ENCODE measurements around the gene GALNT4. TPM values are rescaled to one million over a fixed set of nuclear protein-coding genes. Genes with fewer than 3 reads are reported as not detected.

Gene GALNT4
- total RNA-seq, 4 donors from 2014 or later: 5.0 to 6.2 (median 5.4) TPM

GRCh38 chr12:89529738-89530137 lies 5.1 kb upstream of the GALNT4 start:
- WGBS: 23% methylated on average over 1 of the region's 1 CpG
- peaks cover 0 to 7% (median 0%) of the 10 kb centered on the region in 4 donors for H3K36me3 ChIP-seq
- intact Hi-C loops (cut with DNase I): loop anchor here (10.0 kb wide), 3 partner anchors 145 to 475 kb away; partner anchors contain the start of gene DUSP6

GRCh38 chr12:89528434-89528833 lies 3.8 kb upstream of the GALNT4 start:
- no peaks in the 10 kb centered on the region for H3K27me3 ChIP-seq
- H3K4me1 ChIP-seq: peaks cover 17 to 28% (median 22%) of the 10 kb centered on the region in 4 donors
- DNase-seq (ENCODE audit: extremely low spot score): no peak
- H3K4me3 ChIP-seq: no peak overlapping the region
- H3K36me3 ChIP-seq: peaks cover 0 to 7% (median 0%) of the 10 kb centered on the region in 4 donors
- intact Hi-C loops (cut with DNase I): loop anchor here (10.0 kb wide), 3 partner anchors 144 to 474 kb away; partner anchors contain the start of gene DUSP6
- WGBS: 76% methylated on average over 4 of the region's 4 CpGs
- H3K9me3 ChIP-seq: no peaks in the 10 kb centered on the region
- no peak for TF ChIP-seq EP300 (IDR thresholded peaks at IDR 0.05)
- no peak for TF ChIP-seq POLR2AphosphoS5 (IDR thresholded peaks at IDR 0.05)
- TF ChIP-seq POLR2A (IDR thresholded peaks at IDR 0.05; ENCODE audit: low read depth): no peak
- no peak overlapping the region for H3K27ac ChIP-seq (replicated peaks in 1 of 4)

More at GRCh38 chr12:89529738-89530137, 5.1 kb upstream of the GALNT4 start:
- H3K27ac ChIP-seq (replicated peaks in 1 of 4): no peak overlapping the region
- peaks cover 10 to 20% (median 14%) of the 10 kb centered on the region in 4 donors for H3K4me1 ChIP-seq
- no peak for TF ChIP-seq POLR2AphosphoS5 (IDR thresholded peaks at IDR 0.05)
- TF ChIP-seq POLR2A (IDR thresholded peaks at IDR 0.05; ENCODE audit: low read depth): no peak
- no peak for TF ChIP-seq EP300 (IDR thresholded peaks at IDR 0.05)
- peak; percentile 64 to 71 (median 64) for TF ChIP-seq CTCF (IDR thresholded peaks at IDR 0.05)
- H3K27me3 ChIP-seq: no peaks in the 10 kb centered on the region
- no peak overlapping the region for H3K4me3 ChIP-seq
- H3K9me3 ChIP-seq: no peaks in the 10 kb centered on the region
- DNase-seq (ENCODE audit: extremely low spot score): no peak

- intact Hi-C loops (cut with DNase I): loop anchor here (2.0 to 10.0 kb wide), 5 partner anchors 63 to 507 kb away; partner anchors contain the start of gene DUSP6
- H3K9me3 ChIP-seq: no peaks in the 10 kb centered on the region
- peak within 1 kb of the TSS; percentile 77 to 92 (median 82) for H3K4me3 ChIP-seq
- peak within 1 kb of the TSS; percentile 89 to 94 (median 90) for H3K27ac ChIP-seq (replicated peaks in 1 of 4)
- H3K4me1 ChIP-seq: peaks cover 38 to 52% (median 44%) of the 10 kb centered on the region in 4 donors
- no peaks in the 10 kb centered on the region for H3K27me3 ChIP-seq
- H3K36me3 ChIP-seq: peaks cover 0 to 8% (median 3%) of the 10 kb centered on the region in 4 donors
- 2% methylated on average over 28 of the region's 39 CpGs for WGBS
- TF ChIP-seq POLR2AphosphoS5 (IDR thresholded peaks at IDR 0.05): peak; percentile 68 to 69
- TF ChIP-seq EP300 (IDR thresholded peaks at IDR 0.05): no peak
- TF ChIP-seq CTCF (IDR thresholded peaks at IDR 0.05): no peak
- TF ChIP-seq POLR2A (IDR thresholded peaks at IDR 0.05; ENCODE audit: low read depth): peak; percentile 18
- DNase-seq (ENCODE audit: extremely low spot score): peak; percentile 93
Observed at GRCh38 chr12:89525824-89526770, 1.5 kb upstream of the GALNT4 start, which contains the start of gene POC1B. Gene POC1B (minus strand): TSS chr12:89526047. CDS start chr12:89525895, 152 bp downstream.

- no peak for TF ChIP-seq POLR2AphosphoS5 (IDR thresholded peaks at IDR 0.05)
- TF ChIP-seq EP300 (IDR thresholded peaks at IDR 0.05): no peak
- no peak for TF ChIP-seq POLR2A (IDR thresholded peaks at IDR 0.05; ENCODE audit: low read depth)
- no peak for TF ChIP-seq CTCF (IDR thresholded peaks at IDR 0.05)
- peak overlapping the region; percentile 89 to 94 (median 90) for H3K27ac ChIP-seq (replicated peaks in 1 of 4)
- H3K9me3 ChIP-seq: no peaks in the 10 kb centered on the region
- DNase-seq (ENCODE audit: extremely low spot score): no peak
- peaks cover 0 to 8% (median 0%) of the 10 kb centered on the region in 4 donors for H3K36me3 ChIP-seq
- H3K4me1 ChIP-seq: peaks cover 38 to 59% (median 49%) of the 10 kb centered on the region in 4 donors
- intact Hi-C loops (cut with DNase I): loop anchor here (2.0 to 10.0 kb wide), 5 partner anchors 63 to 507 kb away; partner anchors contain the start of gene DUSP6
- peak overlapping the region; percentile 77 to 92 (median 82) for H3K4me3 ChIP-seq
- no peaks in the 10 kb centered on the region for H3K27me3 ChIP-seq
- 4% methylated on average over 9 of the region's 53 CpGs for whole genome bisulfite sequencing
Observed at GRCh38 chr12:89525305-89525823, 768 bp upstream of the GALNT4 start.

Measured in esophagus muscularis mucosa (tissue), 4 donors.